Measurements from ENCODE around the gene VSTM4. TPM values are rescaled to one million over a fixed set of nuclear protein-coding genes. Genes with fewer than 3 reads are reported as not detected.

The VSTM4 gene
- total and polyA plus RNA-seq, 9 of the 15 experiments (the other 6 are each of a cell fraction or from before 2014, with no cell fraction given): 1.0 to 7.9 (median 3.0) TPM

- TF ChIP-seq CCNT2 (IDR thresholded peaks at IDR 0.05; ENCODE audit: borderline replicate concordance, extremely low read depth, insufficient read length, low read depth, low read length): peak; percentile 55
- no peak for TF ChIP-seq ELK3 (CRISPR knock-in tag; IDR thresholded peaks at IDR 0.05)
- TF ChIP-seq KDM4B (IDR thresholded peaks at IDR 0.05; ENCODE audit: borderline replicate concordance in 2 of 2, low read depth in 1 of 2): no peak
- TF ChIP-seq JUND (IDR thresholded peaks at IDR 0.05; ENCODE audit: borderline replicate concordance, low read depth, low read length): peak; percentile 88
- peak; percentile 86; the same call in 2 of the 3 replicates for TF ChIP-seq JUND (tag; IDR thresholded peaks at IDR 0.05; ENCODE audit: borderline replicate concordance, low read depth, low read length)
- TF ChIP-seq, protein P1, sequence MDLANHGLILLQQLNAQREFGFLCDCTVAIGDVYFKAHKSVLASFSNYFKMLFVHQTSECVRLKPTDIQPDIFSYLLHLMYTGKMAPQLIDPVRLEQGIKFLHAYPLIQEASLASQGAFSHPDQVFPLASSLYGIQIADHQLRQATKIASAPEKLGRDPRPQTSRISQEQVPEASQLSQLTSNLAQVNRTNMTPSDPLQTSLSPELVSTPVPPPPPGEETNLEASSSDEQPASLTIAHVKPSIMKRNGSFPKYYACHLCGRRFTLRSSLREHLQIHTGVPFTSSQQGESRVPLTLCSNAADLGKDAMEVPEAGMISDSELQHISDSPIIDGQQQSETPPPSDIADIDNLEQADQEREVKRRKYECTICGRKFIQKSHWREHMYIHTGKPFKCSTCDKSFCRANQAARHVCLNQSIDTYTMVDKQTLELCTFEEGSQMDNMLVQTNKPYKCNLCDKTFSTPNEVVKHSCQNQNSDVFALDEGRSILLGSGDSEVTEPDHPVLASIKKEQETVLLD (IDR thresholded peaks at IDR 0.05): peak; percentile 75
- no peak for TF ChIP-seq PHTF2 (CRISPR knock-in tag; IDR thresholded peaks at IDR 0.05)
- TF ChIP-seq ZNF512 (tag; IDR thresholded peaks at IDR 0.05): no peak
- peak; percentile 86 for TF ChIP-seq NBN (IDR thresholded peaks at IDR 0.05; ENCODE audit: low read depth)
- peak; percentile 25; the same call in 1 of the 2 replicates for TF ChIP-seq SP1 (CRISPR knock-in tag; IDR thresholded peaks at IDR 0.05)
- no peak for TF ChIP-seq SNIP1 (IDR thresholded peaks at IDR 0.05; ENCODE audit: low read depth)
- TF ChIP-seq TCF7L2 (IDR thresholded peaks at IDR 0.05; ENCODE audit: low read depth, low read length): no peak
- peak; percentile 63; the same call in 1 of the 2 replicates for TF ChIP-seq MEF2D (tag; conservative IDR thresholded peaks at IDR 0.05; ENCODE audit: low read depth)
- no peak for TF ChIP-seq TAF9B (IDR thresholded peaks at IDR 0.05; ENCODE audit: partially characterized antibody)
- 0 out of 2 replicates have a peak, but pooled peaks have one; percentile 42 for TF ChIP-seq HDGF (IDR thresholded peaks at IDR 0.05)
- TF ChIP-seq TRIM28 (IDR thresholded peaks at IDR 0.05): peak; percentile 51; the same call in 1 of the 2 replicates
- TF ChIP-seq, protein P2, sequence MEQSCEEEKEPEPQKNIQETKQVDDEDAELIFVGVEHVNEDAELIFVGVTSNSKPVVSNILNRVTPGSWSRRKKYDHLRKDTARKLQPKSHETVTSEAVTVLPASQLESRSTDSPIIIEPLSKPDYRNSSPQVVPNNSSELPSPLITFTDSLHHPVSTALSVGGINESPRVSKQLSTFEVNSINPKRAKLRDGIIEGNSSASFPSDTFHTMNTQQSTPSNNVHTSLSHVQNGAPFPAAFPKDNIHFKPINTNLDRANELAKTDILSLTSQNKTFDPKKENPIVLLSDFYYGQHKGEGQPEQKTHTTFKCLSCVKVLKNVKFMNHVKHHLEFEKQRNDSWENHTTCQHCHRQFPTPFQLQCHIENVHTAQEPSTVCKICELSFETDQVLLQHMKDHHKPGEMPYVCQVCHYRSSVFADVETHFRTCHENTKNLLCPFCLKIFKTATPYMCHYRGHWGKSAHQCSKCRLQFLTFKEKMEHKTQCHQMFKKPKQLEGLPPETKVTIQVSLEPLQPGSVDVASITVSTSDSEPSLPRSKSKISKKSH (CRISPR knock-in tag; IDR thresholded peaks at IDR 0.05): no peak
- TF ChIP-seq ZBTB11 (CRISPR knock-in tag; IDR thresholded peaks at IDR 0.05): no peak
- peak; percentile 79; the same call in 1 of the 2 replicates for TF ChIP-seq MTA3 (IDR thresholded peaks at IDR 0.05; ENCODE audit: borderline replicate concordance)
Measured at GRCh38 chr10:49161411-49161997, 46.2 kb upstream of the VSTM4 start (continued).
